ENCODE results near the gene POLR2B. TPM values are rescaled to one million over a fixed set of nuclear protein-coding genes. Genes with fewer than 3 reads are reported as not detected.

The POLR2B gene
- total and polyA plus RNA-seq, 2 of the 8 experiments (the other 6 are each of a cell fraction or from before 2014, with no cell fraction given): 59.3 to 115 TPM

DNA sequence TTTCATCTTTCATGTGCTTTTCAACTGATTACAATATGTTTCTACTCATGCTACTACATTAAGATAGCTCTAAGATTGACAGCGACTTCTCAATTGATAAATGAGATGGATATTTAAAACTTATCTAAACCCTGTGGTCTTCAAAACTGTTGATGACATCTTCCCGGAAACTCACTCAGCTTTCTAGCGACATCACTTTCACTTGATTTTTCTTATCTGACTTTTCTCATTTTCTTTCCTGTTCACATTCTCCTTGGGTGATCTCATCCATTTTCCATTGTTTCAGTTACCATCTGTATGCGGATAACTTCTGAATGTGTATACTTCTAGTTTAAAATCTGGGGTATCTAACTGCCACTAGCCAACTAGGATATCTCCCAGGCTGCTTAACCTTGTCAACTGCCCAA, 3.1 kb downstream of the POLR2B start:
- no peak overlapping the region for H3K4ac ChIP-seq (replicated peaks; ENCODE audit: insufficient read length, low read depth, low read length)
- H3K4me1 ChIP-seq (replicated peaks in 1 of 4; ENCODE audit: control insufficient read depth in 3 of 4, insufficient read depth in 4 of 4, low read length in 3 of 4): no peaks in the 10 kb centered on the region; a peak in 1 of 7 replicates
- CTCF ChIA-PET (ENCODE audit: partially characterized antibody): interaction anchor here (0.6 kb wide), 1 partner anchor 105 kb away, joined by 3 read pairs; no protein-coding TSS in a partner anchor
- no peak overlapping the region for H2BK15ac ChIP-seq (ENCODE audit: low read length)
- no peak overlapping the region for H3K4me2 ChIP-seq (ENCODE audit: insufficient read depth in 1 of 2, low read depth in 2 of 2, low read length in 2 of 2)
- H2AFZ ChIP-seq (ENCODE audit: low read length): no peak overlapping the region
- H3K56ac ChIP-seq (replicated peaks; ENCODE audit: insufficient read length, low read depth, low read length): no peak overlapping the region
- H3K9me3 ChIP-seq (ENCODE audit: insufficient read depth in 2 of 2, low read depth in 1 of 2, low read length in 1 of 2): no peaks in the 10 kb centered on the region
- H3K27ac ChIP-seq (ENCODE audit: low read depth, low read length): no peak overlapping the region
- H2BK20ac ChIP-seq (ENCODE audit: low read length): no peak overlapping the region
- no peak overlapping the region for H4K8ac ChIP-seq (ENCODE audit: extremely low read depth, insufficient read depth, low read length)
- H3K79me1 ChIP-seq (ENCODE audit: low read depth, low read length): peaks cover 4% of the 10 kb centered on the region
- no peak for DNase-seq (ENCODE audit: low read depth in 1 of 2, low spot score in 2 of 2)
- peaks cover 2 to 20% of the 10 kb centered on the region in 2 experiments for H4K20me1 ChIP-seq (replicated peaks in 1 of 2; ENCODE audit: control insufficient read depth in 1 of 2, insufficient read depth in 2 of 2, low read length in 2 of 2)
- peaks cover 9% of the 10 kb centered on the region for H3K23me2 ChIP-seq (ENCODE audit: low read depth, low read length)
- no peak overlapping the region for H3K18ac ChIP-seq (ENCODE audit: extremely low read depth, low read length)
- peaks cover 41 to 74% of the 10 kb centered on the region in 2 experiments for H3K79me2 ChIP-seq (ENCODE audit: control insufficient read depth in 1 of 2, insufficient read depth in 2 of 2, low read length in 2 of 2)
- TF ChIP-seq RBBP5 (IDR thresholded peaks at IDR 0.05; ENCODE audit: borderline replicate concordance, low read depth, low read length): no peak
- H2AK5ac ChIP-seq (ENCODE audit: low read depth, low read length): no peak overlapping the region
- POLR2A ChIA-PET (ENCODE audit: partially characterized antibody): interaction anchor here (0.6 to 1.1 kb wide), 6 partner anchors 10 to 514 kb away, joined by 3 to 5 read pairs (median 4); partner anchors contain the start of gene REST
- no peak overlapping the region for H3K4me3 ChIP-seq (ENCODE audit: extremely low read depth in 1 of 4, insufficient read depth in 2 of 4, low read depth in 3 of 4, low read length in 4 of 4)
- no peak overlapping the region for H4K5ac ChIP-seq (ENCODE audit: insufficient read length, low read depth, low read length)
- no peak overlapping the region for H3K14ac ChIP-seq (ENCODE audit: insufficient read length)
- H2BK5ac ChIP-seq (ENCODE audit: low read depth, low read length): no peak overlapping the region
- no peak overlapping the region for H4K91ac ChIP-seq (replicated peaks; ENCODE audit: insufficient read length, low read length)
- H2BK12ac ChIP-seq (ENCODE audit: low read depth, low read length): no peak overlapping the region
- H3K9ac ChIP-seq (replicated peaks in 1 of 4; ENCODE audit: extremely low read depth in 1 of 4, low read depth in 3 of 4, low read length in 3 of 4): no peak overlapping the region
- no peaks in the 10 kb centered on the region for H3K27me3 ChIP-seq (replicated peaks in 1 of 4; ENCODE audit: control insufficient read depth in 3 of 4, extremely low read depth in 1 of 4, insufficient read depth in 3 of 4, low read length in 3 of 4)
- WGBS, 2 experiments (ENCODE audit: extremely low coverage in 1 of 2, insufficient coverage in 1 of 2, insufficient read length in 1 of 2, insufficient replicate concordance in 2 of 2, low coverage in 1 of 2, low lambda C conversion rate in 2 of 2, missing lambda C conversion rate in 1 of 2): 94% methylated on average over 4 of the region's 4 CpGs; no CpG with 5 or more reads in 1 of the 2 experiments
- peaks cover 0 to 11% (median 5%) of the 10 kb centered on the region in 4 experiments; a peak in 5 of 8 replicates for H3K36me3 ChIP-seq (ENCODE audit: control insufficient read depth in 2 of 4, insufficient read depth in 4 of 4, low read length in 3 of 4)
- no peak overlapping the region for H2BK120ac ChIP-seq (replicated peaks; ENCODE audit: low read depth, low read length)
- FAIRE-seq: no peak
- H3K23ac ChIP-seq (ENCODE audit: insufficient read length): no peak overlapping the region
